SH-SY5Y (cell line): ENCODE results near the gene MAMDC2.

Source experiments
- GATA2 ChIP-seq: IDR thresholded peaks from 2 replicates; pipeline ENCODE4 v1.6.1; 2011; ENCODE audit warnings: mild to moderate bottlenecking, low read depth, low read length
- GATA3 ChIP-seq: IDR thresholded peaks from 2 replicates; pipeline ENCODE4 v1.6.1; 2011; ENCODE audit warnings: low read depth, mild to moderate bottlenecking, low read length, moderate library complexity

DNA sequence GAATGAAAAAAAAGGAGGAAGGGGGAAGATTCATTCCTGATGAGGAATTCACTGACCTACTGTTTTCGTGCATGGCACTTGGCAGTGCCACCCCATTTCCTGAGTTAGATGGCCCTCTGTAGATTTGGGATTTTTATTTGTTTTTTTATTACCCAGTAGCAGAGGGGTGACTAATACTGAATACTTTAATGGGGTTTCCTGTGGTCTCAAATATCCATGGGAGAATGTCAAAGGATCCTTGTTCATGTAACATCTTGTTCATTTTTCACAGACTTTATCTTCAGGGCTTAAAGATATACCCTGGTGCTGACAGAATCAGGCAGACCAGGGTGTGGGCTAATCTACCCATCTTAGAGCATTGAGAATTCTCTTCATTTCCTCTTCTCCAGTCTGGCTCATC is 93.0 kb downstream of the MAMDC2 start:
- TF ChIP-seq GATA3 (no peak), GATA2 (no peak)
